ENCODE results near the gene POLR2J2.
"Not testable (repeated sequence)": the region's sequence is repeated elsewhere in the genome, so short reads cannot be mapped to it uniquely, and the experiment has no call there.

- not testable (repeated sequence) for TF ChIP-seq CREB1 (IDR thresholded peaks at IDR 0.05); CTCF (IDR thresholded peaks at IDR 0.05; ENCODE audit: control extremely low read depth in 1 of 3, insufficient read depth in 1 of 3, low read depth in 1 of 3, low read length in 3 of 3)
Measured at GRCh38 chr7:102695033-102695552, 23.6 kb upstream of the POLR2J2 start.
